HepG2 (cell line): ENCODE measurements around the gene ACTRT2. TPM values are rescaled to one million over a fixed set of nuclear protein-coding genes. Genes with fewer than 3 reads are reported as not detected.

Source experiments
- ATAC-seq: fragments of 200-7000 bp; cut with Tn5 transposase; 3 replicates; pipeline ENCODE4 v1.9.1; 2020; ENCODE audit warnings: mild to moderate bottlenecking, moderate library complexity
- BruUV-seq: library from RNA; stranded (reverse); fragments of 400-500 nt; replicated peaks from 2 replicates; lab custom pipeline; 2021; lab: Mats Ljungman, UMichigan
- CTCF ChIA-PET: fragments of 300-600 bp; formaldehyde crosslinking; extraction: SDS; loops from one replicate; lab custom pipeline; 2021; ENCODE audit warnings: low total read pairs, inconsistent platforms, low intra/inter-chr PET ratio; lab: Yijun Ruan, JAX
- POLR2A ChIA-PET: fragments of 350-600 bp; sonication (Branson Sonifier 250); formaldehyde crosslinking; loops from one replicate; lab custom pipeline; 2020; ENCODE audit warnings: antibody characterized with exemption, inconsistent platforms; lab: Yijun Ruan, JAX
- DNase-seq: peaks from one replicate; pipeline ENCODE4 v3.0.0-alpha.2; 2015; ENCODE audit warnings: low spot score
- FAIRE-seq: peaks from 3 replicates; lab custom pipeline; 2011; peaks lifted over from hg19 to GRCh38; lab: Jason Lieb, UNC
- H2AFZ ChIP-seq: one replicate; pipeline ENCODE4 v1.6.1; 2011; ENCODE audit warnings: low read length, inconsistent platforms
- H3K27ac ChIP-seq: fragments of 300-600 bp; 3 replicates; pipeline ENCODE4 v1.8.0; 2011; ENCODE audit warnings: mixed run types, mild to moderate bottlenecking, mixed read lengths, low read length, inconsistent platforms; ENCODE audit not compliant: insufficient read depth; ENCODE audit errors: extremely low read length
- H3K27me3 ChIP-seq, 2 experiments: fragments of 200-600 bp in 1 of 2; 2 replicates in 1 of 2; 3 replicates in 1 of 2; pipeline versions ENCODE4 v1.6.0 to v1.8.0; 2011; ENCODE audit warnings: low read length in 2 of 2, mild to moderate bottlenecking in 2 of 2, moderate library complexity in 2 of 2, inconsistent platforms in 1 of 2; ENCODE audit not compliant: insufficient read depth in 2 of 2, control insufficient read depth in 1 of 2
- H3K36me3 ChIP-seq, 2 experiments: fragments of 200-600 bp in 1 of 2; replicated peaks in 1 of 2; 2 replicates in 1 of 2; 3 replicates in 1 of 2; pipeline versions ENCODE4 v1.5.1 to v1.8.0; 2011; ENCODE audit warnings: low read length in 2 of 2, inconsistent platforms in 1 of 2; ENCODE audit not compliant: insufficient read depth in 2 of 2, control insufficient read depth in 1 of 2
- H3K4me1 ChIP-seq: 2 replicates; pipeline ENCODE4 v1.5.1; 2012; ENCODE audit warnings: low read length, inconsistent platforms; ENCODE audit not compliant: insufficient read depth
- H3K4me2 ChIP-seq: 2 replicates; pipeline ENCODE4 v1.6.0; 2011; ENCODE audit warnings: low read depth, low read length, inconsistent platforms
- H3K4me3 ChIP-seq, 3 experiments: fragments of 200-600 bp in 1 of 3; sonication (generic), shearing (Covaris generic) in 1 of 3; replicated peaks in 1 of 3; 2 replicates each; pipeline ENCODE4 v1.5.1; 2011 to 2016; ENCODE audit warnings: low read length in 3 of 3, inconsistent platforms in 2 of 3, low read depth in 2 of 3, mild to moderate bottlenecking in 2 of 3, control low read depth in 1 of 3, mixed read lengths in 1 of 3; ENCODE audit not compliant: insufficient read depth in 1 of 3
- H3K79me2 ChIP-seq: one replicate; pipeline ENCODE4 v1.6.1; 2011; ENCODE audit warnings: low read length, inconsistent platforms; ENCODE audit not compliant: insufficient read depth
- H3K9ac ChIP-seq: 2 replicates; pipeline ENCODE4 v1.6.0; 2011; ENCODE audit warnings: mild to moderate bottlenecking, low read depth, low read length, inconsistent platforms; ENCODE audit not compliant: insufficient read depth
- H3K9me3 ChIP-seq: 2 replicates; pipeline ENCODE4 v1.5.1; 2012; ENCODE audit warnings: mild to moderate bottlenecking, low read length
- H4K20me1 ChIP-seq: 2 replicates; pipeline ENCODE4 v1.6.0; 2011; ENCODE audit warnings: inconsistent platforms, mild to moderate bottlenecking, low read length, moderate library complexity; ENCODE audit not compliant: insufficient read depth
- ARNT2 ChIP-seq: sonication (generic); formaldehyde crosslinking; IDR thresholded peaks from 2 replicates; pipeline ENCODE4 v1.8.0; 2022; ENCODE audit warnings: mild to moderate bottlenecking, low read depth, missing genetic modification reagents, moderate library complexity
- ATAD3A ChIP-seq: sonication (generic); formaldehyde crosslinking; IDR thresholded peaks from 2 replicates; pipeline ENCODE4 v1.4.0; 2020; ENCODE audit warnings: missing genetic modification reagents
- EED ChIP-seq: sonication (generic); formaldehyde crosslinking; IDR thresholded peaks from 2 replicates; pipeline ENCODE4 v1.5.0; 2020; ENCODE audit warnings: mild to moderate bottlenecking, missing genetic modification reagents
- MAFG ChIP-seq: sonication (generic); formaldehyde crosslinking; IDR thresholded peaks from 2 replicates; pipeline ENCODE4 v1.5.1; 2020; ENCODE audit warnings: mild to moderate bottlenecking, missing genetic modification reagents
- MAFK ChIP-seq, 2 experiments: IDR thresholded peaks in 1 of 2; conservative IDR thresholded peaks in 1 of 2; 2 replicates each; pipeline ENCODE4 v1.6.1; 2011; ENCODE audit warnings: improper control_type of control experiment in 2 of 2, low read length in 2 of 2
- PCBP2 ChIP-seq: fragments of 200-400 bp; formaldehyde crosslinking; optimal IDR thresholded peaks from 2 replicates; pipeline ENCODE3; 2018; ENCODE audit warnings: low read length, low read depth; ENCODE audit not compliant: poor library complexity, severe bottlenecking
- RORA ChIP-seq: sonication (generic); formaldehyde crosslinking; IDR thresholded peaks from 2 replicates; pipeline ENCODE4 v1.5.0; 2020; ENCODE audit warnings: mild to moderate bottlenecking, missing genetic modification reagents, moderate library complexity
- SRY ChIP-seq: sonication (generic); formaldehyde crosslinking; IDR thresholded peaks from 2 replicates; pipeline ENCODE4 v1.8.0; 2022; ENCODE audit warnings: mild to moderate bottlenecking, missing genetic modification reagents
- ZEB1 ChIP-seq: IDR thresholded peaks from 2 replicates; pipeline ENCODE4 v1.6.1; 2012; ENCODE audit warnings: mild to moderate bottlenecking, low read depth, inconsistent platforms; ENCODE audit not compliant: insufficient replicate concordance
- ZFP82 ChIP-seq: sonication (generic); formaldehyde crosslinking; IDR thresholded peaks from 2 replicates; pipeline ENCODE4 v1.5.1; 2020; ENCODE audit warnings: mild to moderate bottlenecking, missing genetic modification reagents, borderline replicate concordance
- ZNF383 ChIP-seq: sonication (generic); formaldehyde crosslinking; IDR thresholded peaks from 2 replicates; pipeline ENCODE4 v1.4.0; 2020; ENCODE audit warnings: missing genetic modification reagents, mild to moderate bottlenecking, borderline replicate concordance
- ZNF431 ChIP-seq: sonication (generic); formaldehyde crosslinking; IDR thresholded peaks from 2 replicates; pipeline ENCODE4 v1.9.0; 2022; ENCODE audit warnings: missing genetic modification reagents, low read depth, mild to moderate bottlenecking, borderline replicate concordance
- ZNF530 ChIP-seq: sonication (generic); formaldehyde crosslinking; IDR thresholded peaks from 2 replicates; pipeline ENCODE4 v1.5.0; 2020; ENCODE audit warnings: low read depth, mild to moderate bottlenecking, missing genetic modification reagents
- ZNF546 ChIP-seq: sonication (generic); formaldehyde crosslinking; conservative IDR thresholded peaks from 2 replicates; pipeline ENCODE4 v1.8.1; 2023; ENCODE audit warnings: mild to moderate bottlenecking, missing genetic modification reagents
- ZNF776 ChIP-seq: sonication (generic); formaldehyde crosslinking; IDR thresholded peaks from 2 replicates; pipeline ENCODE4 v1.4.0; 2020; ENCODE audit warnings: mild to moderate bottlenecking, missing genetic modification reagents
- WGBS: methylation state at CpG from one replicate; pipeline ENCODE4 v1.1.6; 2017; ENCODE audit warnings: low lambda C conversion rate; 5-methylcytosine and 5-hydroxymethylcytosine counted together
- in situ Hi-C: cut with HindIII; loops from 2 replicates; pipeline ENCODE4 v1.10.0; 2017; ENCODE audit warnings: low pct_unique_long_range_greater_than_20kb; ENCODE audit not compliant: extremely low pct_ligation_motif_present
- intact Hi-C: fragments of 100-400 bp; cut with micrococcal nuclease; formaldehyde crosslinking; loops from one replicate; pipeline ENCODE4 v1.10.0; 2022; ENCODE audit not compliant: unreplicated experiment
- polyA plus RNA-seq, 8 experiments: library from polyadenylated mRNA; depleted of rRNA in 3 of 8; stranded (reverse) in 7 of 8; unstranded in 1 of 8; fragments of >200 nt; fragmentation: Illumina TruSeq in 4 of 8; extraction: Trizol in 4 of 8; gene quantifications; 2 replicates each; pipeline versions ENCODE4 v1.2.1 to v1.2.3, GENCODE V29; 2011 to 2016; ENCODE audit warnings: low read depth in 4 of 8, missing spikeins in 1 of 8, mixed read lengths in 1 of 8; ENCODE audit not compliant: insufficient read depth in 1 of 8
- total RNA-seq, 5 experiments: library from RNA; depleted of rRNA; stranded (reverse); fragments of >200 nt; fragmentation: Illumina TruSeq; extraction: Trizol; gene quantifications; 2 replicates each; pipeline ENCODE4 v1.2.3, GENCODE V29; 2016; ENCODE audit warnings: low read depth in 1 of 5
- TF ChIP-seq, protein P1 (sequence below): sonication (generic); IDR thresholded peaks from 2 replicates; pipeline ENCODE4 v1.6.1; 2016; ENCODE audit warnings: low read depth, borderline replicate concordance
- TF ChIP-seq, protein P2 (sequence below): sonication (generic); formaldehyde crosslinking; IDR thresholded peaks from 2 replicates; pipeline ENCODE4 v1.4.0; 2020; ENCODE audit warnings: missing genetic modification reagents
- TF ChIP-seq, protein P3 (sequence below): sonication (generic); formaldehyde crosslinking; IDR thresholded peaks from 2 replicates; pipeline ENCODE4 v1.8.1; 2023; ENCODE audit warnings: missing genetic modification reagents, mild to moderate bottlenecking, borderline replicate concordance
- TF ChIP-seq, protein P4 (sequence below): sonication (generic); formaldehyde crosslinking; IDR thresholded peaks from 2 replicates; pipeline ENCODE4 v1.5.0; 2020; ENCODE audit warnings: missing genetic modification reagents, mild to moderate bottlenecking, borderline replicate concordance
- TF ChIP-seq, protein P5 (sequence below): sonication (generic); formaldehyde crosslinking; conservative IDR thresholded peaks from 2 replicates; pipeline ENCODE4 v1.8.0; 2022; ENCODE audit warnings: missing genetic modification reagents

ACTRT2 gene
- total and polyA plus RNA-seq, 2 of the 13 experiments (the other 11 are each of a cell fraction or from before 2014, with no cell fraction given): not detected

DNA sequence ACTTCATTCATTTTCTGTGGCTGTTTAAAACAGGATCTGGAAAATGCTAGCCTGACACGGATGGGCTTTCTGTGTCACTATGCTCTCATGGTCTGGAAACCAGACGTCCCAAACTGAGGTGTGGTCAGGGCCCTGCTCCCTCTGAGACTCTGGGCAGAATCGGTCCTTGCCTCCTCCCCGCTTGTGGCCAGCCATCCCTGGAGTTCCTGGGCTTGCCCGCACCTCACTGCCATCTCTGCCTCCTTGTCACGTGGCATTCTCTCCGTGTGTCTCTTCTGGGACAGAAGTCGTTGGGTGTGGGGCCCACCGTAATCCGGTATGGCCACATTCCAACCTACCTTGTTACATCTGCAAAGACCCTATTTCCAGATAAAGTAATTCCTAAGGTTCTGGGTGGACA is 10.1 kb upstream of the ACTRT2 start:
- 52% methylated on average over 8 of the region's 10 CpGs for WGBS
- no peaks in the 10 kb centered on the region for H4K20me1 ChIP-seq
- no peak overlapping the region for H3K27ac ChIP-seq
- no peaks in the 10 kb centered on the region for H3K79me2 ChIP-seq
- POLR2A ChIA-PET: no interaction called here
- peaks cover 5 to 25% of the 10 kb centered on the region in 2 experiments for H3K27me3 ChIP-seq
- no peak for ATAC-seq
- no peak for TF ChIP-seq ZNF383 (CRISPR knock-in tag)
- no peak for TF ChIP-seq RORA
- TF ChIP-seq, protein P1, sequence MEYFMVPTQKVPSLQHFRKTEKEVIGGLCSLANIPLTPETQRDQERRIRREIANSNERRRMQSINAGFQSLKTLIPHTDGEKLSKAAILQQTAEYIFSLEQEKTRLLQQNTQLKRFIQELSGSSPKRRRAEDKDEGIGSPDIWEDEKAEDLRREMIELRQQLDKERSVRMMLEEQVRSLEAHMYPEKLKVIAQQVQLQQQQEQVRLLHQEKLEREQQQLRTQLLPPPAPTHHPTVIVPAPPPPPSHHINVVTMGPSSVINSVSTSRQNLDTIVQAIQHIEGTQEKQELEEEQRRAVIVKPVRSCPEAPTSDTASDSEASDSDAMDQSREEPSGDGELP: no peak
- no peak for TF ChIP-seq PCBP2
- TF ChIP-seq MAFG (CRISPR knock-in tag): no peak
- no peak for TF ChIP-seq ATAD3A (CRISPR knock-in tag)
- TF ChIP-seq MAFK (conservative IDR thresholded peaks at IDR 0.05 in 1 of 2, IDR thresholded peaks at IDR 0.05 in 1 of 2; ENCODE audit: low read length in 2 of 2): no peak
- TF ChIP-seq, protein P2, sequence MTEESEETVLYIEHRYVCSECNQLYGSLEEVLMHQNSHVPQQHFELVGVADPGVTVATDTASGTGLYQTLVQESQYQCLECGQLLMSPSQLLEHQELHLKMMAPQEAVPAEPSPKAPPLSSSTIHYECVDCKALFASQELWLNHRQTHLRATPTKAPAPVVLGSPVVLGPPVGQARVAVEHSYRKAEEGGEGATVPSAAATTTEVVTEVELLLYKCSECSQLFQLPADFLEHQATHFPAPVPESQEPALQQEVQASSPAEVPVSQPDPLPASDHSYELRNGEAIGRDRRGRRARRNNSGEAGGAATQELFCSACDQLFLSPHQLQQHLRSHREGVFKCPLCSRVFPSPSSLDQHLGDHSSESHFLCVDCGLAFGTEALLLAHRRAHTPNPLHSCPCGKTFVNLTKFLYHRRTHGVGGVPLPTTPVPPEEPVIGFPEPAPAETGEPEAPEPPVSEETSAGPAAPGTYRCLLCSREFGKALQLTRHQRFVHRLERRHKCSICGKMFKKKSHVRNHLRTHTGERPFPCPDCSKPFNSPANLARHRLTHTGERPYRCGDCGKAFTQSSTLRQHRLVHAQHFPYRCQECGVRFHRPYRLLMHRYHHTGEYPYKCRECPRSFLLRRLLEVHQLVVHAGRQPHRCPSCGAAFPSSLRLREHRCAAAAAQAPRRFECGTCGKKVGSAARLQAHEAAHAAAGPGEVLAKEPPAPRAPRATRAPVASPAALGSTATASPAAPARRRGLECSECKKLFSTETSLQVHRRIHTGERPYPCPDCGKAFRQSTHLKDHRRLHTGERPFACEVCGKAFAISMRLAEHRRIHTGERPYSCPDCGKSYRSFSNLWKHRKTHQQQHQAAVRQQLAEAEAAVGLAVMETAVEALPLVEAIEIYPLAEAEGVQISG (CRISPR knock-in tag): no peak
- TF ChIP-seq EED: no peak
- TF ChIP-seq ZNF776: no peak
- no peak for TF ChIP-seq ZFP82 (CRISPR knock-in tag)
- no peak for TF ChIP-seq ZNF530 (CRISPR knock-in tag)
- no peak for TF ChIP-seq ZNF431 (CRISPR knock-in tag)
- TF ChIP-seq SRY (CRISPR knock-in tag): no peak
- no peak for TF ChIP-seq ARNT2 (CRISPR knock-in tag)
- TF ChIP-seq, protein P3, sequence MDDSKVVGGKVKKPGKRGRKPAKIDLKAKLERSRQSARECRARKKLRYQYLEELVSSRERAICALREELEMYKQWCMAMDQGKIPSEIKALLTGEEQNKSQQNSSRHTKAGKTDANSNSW: no peak
- TF ChIP-seq, protein P4, sequence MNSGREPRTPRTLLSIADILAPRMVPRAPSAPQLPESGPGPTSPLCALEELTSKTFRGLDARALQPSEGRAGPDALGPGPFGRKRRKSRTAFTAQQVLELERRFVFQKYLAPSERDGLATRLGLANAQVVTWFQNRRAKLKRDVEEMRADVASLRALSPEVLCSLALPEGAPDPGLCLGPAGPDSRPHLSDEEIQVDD (CRISPR knock-in tag): no peak
- TF ChIP-seq, protein P5, sequence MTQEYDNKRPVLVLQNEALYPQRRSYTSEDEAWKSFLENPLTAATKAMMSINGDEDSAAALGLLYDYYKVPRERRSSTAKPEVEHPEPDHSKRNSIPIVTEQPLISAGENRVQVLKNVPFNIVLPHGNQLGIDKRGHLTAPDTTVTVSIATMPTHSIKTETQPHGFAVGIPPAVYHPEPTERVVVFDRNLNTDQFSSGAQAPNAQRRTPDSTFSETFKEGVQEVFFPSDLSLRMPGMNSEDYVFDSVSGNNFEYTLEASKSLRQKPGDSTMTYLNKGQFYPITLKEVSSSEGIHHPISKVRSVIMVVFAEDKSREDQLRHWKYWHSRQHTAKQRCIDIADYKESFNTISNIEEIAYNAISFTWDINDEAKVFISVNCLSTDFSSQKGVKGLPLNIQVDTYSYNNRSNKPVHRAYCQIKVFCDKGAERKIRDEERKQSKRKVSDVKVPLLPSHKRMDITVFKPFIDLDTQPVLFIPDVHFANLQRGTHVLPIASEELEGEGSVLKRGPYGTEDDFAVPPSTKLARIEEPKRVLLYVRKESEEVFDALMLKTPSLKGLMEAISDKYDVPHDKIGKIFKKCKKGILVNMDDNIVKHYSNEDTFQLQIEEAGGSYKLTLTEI (CRISPR knock-in tag): no peak
- no peak for TF ChIP-seq ZNF546 (CRISPR knock-in tag)
- no peak for TF ChIP-seq ZEB1
- TF ChIP-seq, all 625 proteins: peak for 0
- Histone ChIP-seq H3K9ac (no peak overlapping the region), H3K36me3 (no peaks in the 10 kb centered on the region), H3K4me3 (no peak overlapping the region), H3K9me3 (peaks cover 24% of the 10 kb centered on the region), H3K4me2 (no peak overlapping the region), H2AFZ (no peak overlapping the region), H3K4me1 (no peaks in the 10 kb centered on the region)
- BruUV-seq: no TSS peak
- FAIRE-seq (no peak), DNase-seq (no peak)
- CTCF ChIA-PET: interaction anchor here (2.6 kb wide), 1 partner anchor 413 kb away, joined by 14 read pairs; no protein-coding TSS in a partner anchor
- intact Hi-C loops (no loop called here), in situ Hi-C loops (no loop called here)
